H1 (cell line): ENCODE data around the gene PXDN. TPM values are rescaled to one million over a fixed set of nuclear protein-coding genes. Genes with fewer than 3 reads are reported as not detected.

Experiments
- BRCA1 ChIP-seq: IDR thresholded peaks from 2 replicates; pipeline ENCODE4 v1.6.1; 2012; ENCODE audit warnings: low read depth, low read length, improper control_type of control experiment
- CHD2 ChIP-seq: IDR thresholded peaks from 2 replicates; pipeline ENCODE4 v1.6.1; 2012; ENCODE audit warnings: low read length, improper control_type of control experiment
- CREB1 ChIP-seq: IDR thresholded peaks from 2 replicates; pipeline ENCODE4 v1.6.1; 2012; ENCODE audit warnings: inconsistent platforms
- JUND ChIP-seq: IDR thresholded peaks from 2 replicates; pipeline ENCODE4 v1.6.1; 2011; ENCODE audit warnings: mild to moderate bottlenecking, improper control_type of control experiment, low read length
- KDM5A ChIP-seq: fragments of 200-600 bp; IDR thresholded peaks from 2 replicates; pipeline ENCODE4 v1.7.1; 2012; ENCODE audit warnings: mild to moderate bottlenecking, low read length, inconsistent platforms, mixed read lengths
- NRF1 ChIP-seq: IDR thresholded peaks from 2 replicates; pipeline ENCODE4 v1.6.1; 2011; ENCODE audit warnings: mild to moderate bottlenecking, low read depth, low read length, improper control_type of control experiment
- SIRT6 ChIP-seq: IDR thresholded peaks from one replicate; pipeline ENCODE4 v1.7.1; 2012; ENCODE audit warnings: low read length, inconsistent platforms
- SP2 ChIP-seq: IDR thresholded peaks from 2 replicates; pipeline ENCODE4 v1.6.1; 2012; ENCODE audit warnings: mild to moderate bottlenecking, low read length, inconsistent platforms
- TAF7 ChIP-seq: optimal IDR thresholded peaks from 2 replicates; pipeline ENCODE3; 2011; ENCODE audit warnings: low read depth, mild to moderate bottlenecking, inconsistent platforms, low read length, moderate library complexity, borderline replicate concordance
- polyA plus RNA-seq, 7 experiments: library from polyadenylated mRNA; depleted of rRNA in 3 of 7; stranded (reverse) in 5 of 7; unstranded in 2 of 7; fragments of >200 nt in 5 of 7; fragments of 200-250 nt in 2 of 7; gene quantifications; 1 replicate in 5 of 7; 2 replicates in 1 of 7; 4 replicates in 1 of 7; pipeline versions ENCODE4 v1.2.1 to v1.2.3, GENCODE V29; 2011 to 2013; ENCODE audit warnings: missing spikeins in 2 of 7, mixed read lengths in 2 of 7
- total RNA-seq: library from RNA; stranded (reverse); fragmentation: NEBNext Ultra II Directional; extraction: Animal tissue kit (Norgen Biotek cat#: 25700); gene quantifications from 2 replicates; pipeline ENCODE4 v1.2.1, GENCODE V29; 2021

Gene PXDN
- total and polyA plus RNA-seq, 2 of the 8 experiments (the other 6 are each of a cell fraction or from before 2014, with no cell fraction given) = 104 to 141 TPM

- no peak for TF ChIP-seq NRF1
- TF ChIP-seq SP2 = no peak
- no peak for TF ChIP-seq JUND
- no peak for TF ChIP-seq BRCA1
- no peak for TF ChIP-seq CREB1
- TF ChIP-seq TAF7 = no peak
- TF ChIP-seq KDM5A = no peak
- TF ChIP-seq CHD2 = no peak
- no peak for TF ChIP-seq SIRT6
Measured at GRCh38 chr2:1688859-1689258, 55.5 kb downstream of the PXDN start (continued).
